CD14-positive monocyte (primary cell): ENCODE data around the gene KRTAP21-2. TPM values are rescaled to one million over a fixed set of nuclear protein-coding genes. Genes with fewer than 3 reads are reported as not detected.

ENCODE experiments used
- DNase-seq, 3 donors: peaks; one replicate each; pipeline ENCODE4 v3.0.0-alpha.2; 2011 to 2022
- H2AFZ ChIP-seq: 2 replicates; pipeline ENCODE4 v1.6.0; 2012; ENCODE audit warnings: mild to moderate bottlenecking, low read depth, low read length, inconsistent platforms; ENCODE audit not compliant: insufficient read depth, poor library complexity, severe bottlenecking
- H3K27ac ChIP-seq, 2 donors: 1 replicate in 1 of 2; 2 replicates in 1 of 2; pipeline ENCODE4 v1.5.1; 2012 to 2013; ENCODE audit warnings: low read length in 2 of 2, control low read depth in 1 of 2, inconsistent platforms in 1 of 2, low read depth in 1 of 2, mild to moderate bottlenecking in 1 of 2
- H3K27me3 ChIP-seq, 2 donors: one replicate each; pipeline versions ENCODE4 v1.6.0 to v1.6.1; 2011 to 2013; ENCODE audit warnings: low read length in 2 of 2; ENCODE audit not compliant: control insufficient read depth in 2 of 2, insufficient read depth in 2 of 2
- H3K36me3 ChIP-seq, 2 donors: replicated peaks in 1 of 2; 1 replicate in 1 of 2; 2 replicates in 1 of 2; pipeline versions ENCODE4 v1.5.1 to v1.6.1; 2012 to 2013; ENCODE audit warnings: low read length in 2 of 2, control low read depth in 1 of 2, inconsistent platforms in 1 of 2, mild to moderate bottlenecking in 1 of 2; ENCODE audit not compliant: insufficient read depth in 2 of 2, control insufficient read depth in 1 of 2
- H3K4me1 ChIP-seq, 2 donors: 1 replicate in 1 of 2; 2 replicates in 1 of 2; pipeline versions ENCODE4 v1.5.1 to v1.6.1; 2012 to 2013; ENCODE audit warnings: low read length in 2 of 2, control low read depth in 1 of 2, inconsistent platforms in 1 of 2, mild to moderate bottlenecking in 1 of 2, moderate library complexity in 1 of 2; ENCODE audit not compliant: insufficient read depth in 2 of 2, control insufficient read depth in 1 of 2
- H3K4me2 ChIP-seq: replicated peaks from 2 replicates; pipeline ENCODE3; 2012; ENCODE audit warnings: low read length, moderate library complexity, mild to moderate bottlenecking; ENCODE audit not compliant: poor library complexity, severe bottlenecking; ENCODE audit errors: extremely low read depth
- H3K4me3 ChIP-seq, 3 experiments: fragments of 200-600 bp in 1 of 3; sonication (generic) in 1 of 3; replicated peaks in 1 of 3; 1 replicate in 2 of 3; 2 replicates in 1 of 3; pipeline ENCODE4 v1.5.1; 2011 to 2013; ENCODE audit warnings: low read length in 3 of 3, mild to moderate bottlenecking in 3 of 3, control low read depth in 2 of 3, low read depth in 2 of 3, inconsistent platforms in 1 of 3, moderate library complexity in 1 of 3
- H3K79me2 ChIP-seq: 2 replicates; pipeline ENCODE4 v1.6.0; 2012; ENCODE audit warnings: mild to moderate bottlenecking, control low read depth, inconsistent platforms, low read length, moderate library complexity; ENCODE audit not compliant: insufficient read depth
- H3K9ac ChIP-seq: 2 replicates; pipeline ENCODE4 v1.6.0; 2017; ENCODE audit warnings: low read length, mild to moderate bottlenecking; ENCODE audit not compliant: insufficient read depth, poor library complexity, severe bottlenecking
- H3K9me3 ChIP-seq, 2 donors: replicated peaks in 1 of 2; 1 replicate in 1 of 2; 2 replicates in 1 of 2; pipeline versions ENCODE4 v1.5.1 to v1.6.1; 2012 to 2013; ENCODE audit warnings: low read length in 2 of 2, control low read depth in 1 of 2; ENCODE audit not compliant: control insufficient read depth in 1 of 2, insufficient read depth in 1 of 2
- H4K20me1 ChIP-seq: 2 replicates; pipeline ENCODE4 v1.6.0; 2012; ENCODE audit warnings: mild to moderate bottlenecking, low read length, control low read depth, moderate library complexity; ENCODE audit not compliant: insufficient read depth
- H3K27ac Mint-ChIP-seq, 7 donors: one replicate each; pipeline ENCODE4 v1.8.0; 2020; ENCODE audit warnings: mild to moderate bottlenecking in 7 of 7, mixed read lengths in 7 of 7, moderate library complexity in 6 of 7, inconsistent platforms in 2 of 7
- H3K27me3 Mint-ChIP-seq, 3 donors: one replicate each; pipeline ENCODE4 v1.8.0; 2021 to 2022; ENCODE audit warnings: low read depth in 3 of 3, mild to moderate bottlenecking in 3 of 3, mixed read lengths in 3 of 3, moderate library complexity in 3 of 3, inconsistent platforms in 1 of 3
- H3K36me3 Mint-ChIP-seq, 2 donors: one replicate each; pipeline ENCODE4 v1.8.0; 2020; ENCODE audit warnings: mixed read lengths in 2 of 2, inconsistent platforms in 1 of 2, mild to moderate bottlenecking in 1 of 2
- H3K4me1 Mint-ChIP-seq: one replicate; pipeline ENCODE4 v1.8.0; 2020; ENCODE audit warnings: mild to moderate bottlenecking, mixed read lengths
- H3K4me3 Mint-ChIP-seq, 2 donors: one replicate each; pipeline ENCODE4 v1.8.0; 2020; ENCODE audit warnings: mild to moderate bottlenecking in 2 of 2, mixed read lengths in 2 of 2, moderate library complexity in 1 of 2
- H3K9me3 Mint-ChIP-seq, 7 donors: one replicate each; pipeline ENCODE4 v1.8.0; 2020 to 2022; ENCODE audit warnings: mixed read lengths in 7 of 7, mild to moderate bottlenecking in 6 of 7, moderate library complexity in 6 of 7, inconsistent platforms in 2 of 7
- CTCF ChIP-seq: fragments of 200-600 bp; IDR thresholded peaks from one replicate; pipeline ENCODE4 v1.8.0; 2022; ENCODE audit warnings: antibody characterized with exemption, mild to moderate bottlenecking
- WGBS: methylation state at CpG from one replicate; pipeline ENCODE4 v1.1.5; 2013; ENCODE audit warnings: missing lambda C conversion rate; ENCODE audit not compliant: insufficient coverage; 5-methylcytosine and 5-hydroxymethylcytosine counted together
- intact Hi-C, 2 donors: fragments of 100-400 bp; cut with micrococcal nuclease; formaldehyde crosslinking; loops; one replicate each; pipeline versions ENCODE4 v1.15.0 to v1.15.1; 2023
- polyA plus RNA-seq, 3 donors: library from polyadenylated mRNA; depleted of rRNA in 1 of 3; unstranded in 2 of 3; stranded (reverse) in 1 of 3; fragments of 300-500 nt in 2 of 3; fragments of >200 nt in 1 of 3; fragmentation: Illumina TruSeq in 2 of 3; gene quantifications; 1 replicate in 2 of 3; 2 replicates in 1 of 3; pipeline ENCODE4 v1.2.3, GENCODE V29; 2012 to 2021

The KRTAP21-2 gene
- polyA plus RNA-seq, 3 donors = not detected

DNA sequence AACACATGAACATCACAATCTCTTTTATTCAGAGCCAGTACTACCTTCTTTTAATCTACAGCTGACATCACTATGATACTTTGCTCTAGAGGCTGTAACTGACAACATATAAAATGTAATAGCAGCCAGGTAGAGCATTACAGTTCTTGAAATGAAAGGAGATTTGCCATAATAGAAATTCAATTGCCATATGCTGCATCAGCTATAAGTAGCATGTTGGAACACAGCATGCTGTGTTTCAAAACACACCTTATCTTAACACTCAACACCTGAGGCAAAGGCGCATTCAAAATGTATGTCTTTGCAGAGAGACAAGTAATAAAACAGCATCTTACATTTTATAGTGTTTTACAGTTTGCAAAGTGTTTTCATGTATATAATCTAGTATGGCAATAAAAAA, 32.2 kb upstream of the KRTAP21-2 start:
- DNase-seq = no peak
- Mint-ChIP-seq H3K4me1 (no peaks in the 10 kb centered on the region), H3K36me3 (no peaks in the 10 kb centered on the region), H3K4me3 (no peak overlapping the region), H3K27me3 (no peaks in the 10 kb centered on the region), H3K27ac (no peak overlapping the region), H3K9me3 (peaks cover 0 to 8% (median 1%) of the 10 kb centered on the region in 7 donors)
- no peak overlapping the region for H3K4me2 ChIP-seq
- H2AFZ ChIP-seq = no peak overlapping the region
- no peaks in the 10 kb centered on the region for H3K36me3 ChIP-seq
- H3K4me1 ChIP-seq = no peaks in the 10 kb centered on the region
- no peaks in the 10 kb centered on the region for H4K20me1 ChIP-seq
- H3K27ac ChIP-seq = no peak overlapping the region
- no peak for TF ChIP-seq CTCF
- no peak overlapping the region for H3K9ac ChIP-seq
- intact Hi-C loops = no loop called here
- no peaks in the 10 kb centered on the region for H3K27me3 ChIP-seq
- no peak overlapping the region for H3K4me3 ChIP-seq
- no peaks in the 10 kb centered on the region for H3K9me3 ChIP-seq
- WGBS = no CpG with 5 or more reads among the region's 1 CpG
- H3K79me2 ChIP-seq = no peaks in the 10 kb centered on the region

DNA sequence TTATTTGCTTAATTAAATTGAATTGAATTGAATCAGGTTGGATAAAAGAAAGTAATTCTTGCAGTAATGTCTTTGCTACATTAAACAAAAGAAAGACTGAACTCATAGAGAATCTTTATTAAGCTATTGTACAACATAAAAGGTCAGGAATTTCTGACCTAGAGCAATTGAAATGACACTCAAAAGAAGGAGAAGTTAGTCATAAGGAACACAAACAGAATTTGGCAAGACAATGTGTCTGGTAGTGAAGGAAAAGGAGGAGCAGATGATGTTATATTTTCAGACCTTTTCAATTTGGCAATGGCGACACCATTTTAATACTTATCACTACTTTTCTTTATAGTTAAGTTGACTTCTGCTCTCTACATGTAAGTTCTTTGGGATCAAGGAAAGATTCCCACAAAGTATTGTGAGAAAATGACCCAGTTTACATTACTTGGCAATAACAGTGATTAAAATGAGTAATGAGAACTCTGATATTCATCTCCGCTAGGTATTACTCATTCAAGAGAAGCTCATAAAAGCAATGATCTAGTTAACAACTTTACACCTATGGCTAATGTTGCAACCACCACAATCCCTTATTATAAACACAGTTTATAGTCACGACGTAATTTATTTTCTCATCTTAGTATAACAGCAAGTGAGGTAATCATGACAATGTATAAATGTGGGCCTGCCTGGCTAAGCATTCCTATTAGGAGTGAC, 22.8 kb upstream of the KRTAP21-2 start:
- Mint-ChIP-seq H3K4me1 (no peaks in the 10 kb centered on the region), H3K4me3 (no peak overlapping the region), H3K27ac (no peak overlapping the region), H3K27me3 (peaks cover 0 to 3% (median 0%) of the 10 kb centered on the region in 3 donors), H3K36me3 (no peaks in the 10 kb centered on the region), H3K9me3 (peaks cover 0 to 10% (median 0%) of the 10 kb centered on the region in 7 donors)
- H3K4me2 ChIP-seq = no peak overlapping the region
- H3K27ac ChIP-seq = no peak overlapping the region
- no peak overlapping the region for H3K9ac ChIP-seq
- peaks cover 3 to 21% of the 10 kb centered on the region in 2 donors for H3K9me3 ChIP-seq
- no peaks in the 10 kb centered on the region for H4K20me1 ChIP-seq
- H3K79me2 ChIP-seq = no peaks in the 10 kb centered on the region
- H3K27me3 ChIP-seq = no peaks in the 10 kb centered on the region
- H2AFZ ChIP-seq = no peak overlapping the region
- H3K36me3 ChIP-seq = no peaks in the 10 kb centered on the region
- no CpG with 5 or more reads among the region's 4 CpGs for WGBS
- DNase-seq = no peak
- intact Hi-C loops = no loop called here
- no peak overlapping the region for H3K4me3 ChIP-seq
- no peaks in the 10 kb centered on the region for H3K4me1 ChIP-seq
- TF ChIP-seq CTCF = no peak
